ENCODE data around the gene FHIT. TPM values are rescaled to one million over a fixed set of nuclear protein-coding genes. Genes with fewer than 3 reads are reported as not detected.

Gene FHIT
- total RNA-seq, 2 donors from 2014 or later = 6.8 to 12.3 TPM

- TF ChIP-seq CTCF (conservative IDR thresholded peaks at IDR 0.05) = no peak
- Histone ChIP-seq H3K27ac (ENCODE audit: low read depth, low read length) (no peak overlapping the region), H3K27me3 (ENCODE audit: control insufficient read depth, insufficient read depth, low read length, poor library complexity, severe bottlenecking) (no peaks in the 10 kb centered on the region), H3K36me3 (ENCODE audit: control insufficient read depth, insufficient read depth, low read length) (no peaks in the 10 kb centered on the region), H3K4me1 (ENCODE audit: control insufficient read depth, insufficient read depth, low read length) (no peaks in the 10 kb centered on the region), H3K9me3 (ENCODE audit: control insufficient read depth, low read length) (no peaks in the 10 kb centered on the region), H3K9ac (ENCODE audit: extremely low read depth, low read length, poor library complexity, severe bottlenecking) (no peak overlapping the region), H3K4me3 (ENCODE audit: low read length) (peak overlapping the region; percentile 91)
- Mint-ChIP-seq H3K27ac (peak overlapping the region; percentile 79), H3K9me3 (no peaks in the 10 kb centered on the region), H3K4me1 (peaks cover 30% of the 10 kb centered on the region), H3K27me3 (ENCODE audit: insufficient read depth) (no peaks in the 10 kb centered on the region), H3K36me3 (ENCODE audit: low read depth) (no peaks in the 10 kb centered on the region), H3K4me3 (peak overlapping the region; percentile 78)
- peak; percentile 54 for DNase-seq
- 83 to 91% methylated on average over 13 to 21 of the region's 21 CpGs for WGBS, 2 experiments (ENCODE audit: insufficient coverage in 1 of 2, insufficient read length in 1 of 2)
Measured at GRCh38 chr3:61250784-61251173, 473 bp downstream of the FHIT start.

GRCh38 chr3:61248496-61248895 is 2.8 kb downstream of the FHIT start:
- no peak overlapping the region for H3K4me3 ChIP-seq (ENCODE audit: low read length)
- no peaks in the 10 kb centered on the region for H3K9me3 ChIP-seq (ENCODE audit: control insufficient read depth, low read length)
- Mint-ChIP-seq H3K27ac (no peak overlapping the region), H3K36me3 (ENCODE audit: low read depth) (no peaks in the 10 kb centered on the region), H3K9me3 (no peaks in the 10 kb centered on the region), H3K4me3 (no peak overlapping the region), H3K27me3 (ENCODE audit: insufficient read depth) (no peaks in the 10 kb centered on the region), H3K4me1 (peaks cover 44% of the 10 kb centered on the region)
- 100% methylated on average over 1 of the region's 2 CpGs; no CpG with 5 or more reads in 1 of the 2 experiments for WGBS, 2 experiments (ENCODE audit: insufficient coverage in 1 of 2, insufficient read length in 1 of 2)
- peaks cover 5% of the 10 kb centered on the region for H3K4me1 ChIP-seq (ENCODE audit: control insufficient read depth, insufficient read depth, low read length)
- no peaks in the 10 kb centered on the region for H3K27me3 ChIP-seq (ENCODE audit: control insufficient read depth, insufficient read depth, low read length, poor library complexity, severe bottlenecking)
- no peaks in the 10 kb centered on the region for H3K36me3 ChIP-seq (ENCODE audit: control insufficient read depth, insufficient read depth, low read length)
- H3K9ac ChIP-seq (ENCODE audit: extremely low read depth, low read length, poor library complexity, severe bottlenecking) = no peak overlapping the region
- no peak overlapping the region for H3K27ac ChIP-seq (ENCODE audit: low read depth, low read length)
- DNase-seq = no peak
- no peak for TF ChIP-seq CTCF (conservative IDR thresholded peaks at IDR 0.05)

- no peak overlapping the region for H3K27ac Mint-ChIP-seq
- no peak overlapping the region for H3K4me3 Mint-ChIP-seq
- peaks cover 44% of the 10 kb centered on the region for H3K4me1 Mint-ChIP-seq
- TF ChIP-seq CTCF (conservative IDR thresholded peaks at IDR 0.05) = no peak
- H3K9me3 Mint-ChIP-seq = no peaks in the 10 kb centered on the region
- H3K4me3 ChIP-seq (ENCODE audit: low read length) = no peak overlapping the region
- H3K36me3 ChIP-seq (ENCODE audit: control insufficient read depth, insufficient read depth, low read length) = no peaks in the 10 kb centered on the region
- H3K9ac ChIP-seq (ENCODE audit: extremely low read depth, low read length, poor library complexity, severe bottlenecking) = no peak overlapping the region
- no peaks in the 10 kb centered on the region for H3K27me3 Mint-ChIP-seq (ENCODE audit: insufficient read depth)
- H3K4me1 ChIP-seq (ENCODE audit: control insufficient read depth, insufficient read depth, low read length) = peaks cover 5% of the 10 kb centered on the region
- peaks cover 4% of the 10 kb centered on the region for H3K9me3 ChIP-seq (ENCODE audit: control insufficient read depth, low read length)
- peak overlapping the region; percentile 34 for H3K27ac ChIP-seq (ENCODE audit: low read depth, low read length)
- no peaks in the 10 kb centered on the region for H3K27me3 ChIP-seq (ENCODE audit: control insufficient read depth, insufficient read depth, low read length, poor library complexity, severe bottlenecking)
- DNase-seq = no peak
- H3K36me3 Mint-ChIP-seq (ENCODE audit: low read depth) = no peaks in the 10 kb centered on the region
- 89 to 92% methylated on average over 4 of the region's 4 CpGs for WGBS, 2 experiments (ENCODE audit: insufficient coverage in 1 of 2, insufficient read length in 1 of 2)
Measured at GRCh38 chr3:61247191-61247590, 4.1 kb downstream of the FHIT start.
